Activated T-helper 17 cell treated with anti-CD3 and anti-CD28 coated beads, Interleukin-2, amount 50 U/mL, for 72 hours (primary cell): Measurements from ENCODE around the gene AMZ1. TPM values are rescaled to one million over a fixed set of nuclear protein-coding genes. Genes with fewer than 3 reads are reported as not detected.

Experiments used
- ATAC-seq: fragments of 150-1000 bp; cut with Tn5 transposase; replicated peaks from 2 replicates; pipeline ENCODE4 v1.10.0; 2021; ENCODE audit warnings: mild to moderate bottlenecking, moderate library complexity
- H3K27ac Mint-ChIP-seq: one replicate; pipeline ENCODE4 v1.8.0; 2022; ENCODE audit warnings: mixed read lengths
- H3K27me3 Mint-ChIP-seq: one replicate; pipeline ENCODE4 v1.8.0; 2022; ENCODE audit warnings: mixed read lengths
- H3K36me3 Mint-ChIP-seq: one replicate; pipeline ENCODE4 v1.8.0; 2022; ENCODE audit warnings: low read depth, mild to moderate bottlenecking, mixed read lengths
- H3K4me1 Mint-ChIP-seq: one replicate; pipeline ENCODE4 v1.8.0; 2022; ENCODE audit warnings: mixed read lengths
- H3K4me3 Mint-ChIP-seq: one replicate; pipeline ENCODE4 v1.8.0; 2022; ENCODE audit warnings: mild to moderate bottlenecking, mixed read lengths
- H3K9me3 Mint-ChIP-seq: one replicate; pipeline ENCODE4 v1.8.0; 2022; ENCODE audit warnings: mixed read lengths
- total RNA-seq, 2 donors: library from RNA; stranded (reverse); gene quantifications; one replicate each; pipeline ENCODE4 v1.2.3, GENCODE V29; 2022

AMZ1 gene
- total RNA-seq, 2 donors from 2014 or later = 0.69 TPM; not detected in 1

- peak; percentile 96 for ATAC-seq
- Mint-ChIP-seq H3K27me3 (no peaks in the 10 kb centered on the region), H3K4me1 (peaks cover 35% of the 10 kb centered on the region), H3K9me3 (no peaks in the 10 kb centered on the region), H3K27ac (peak overlapping the region; percentile 97), H3K4me3 (peak overlapping the region; percentile 74), H3K36me3 (peaks cover 8% of the 10 kb centered on the region)
Observed at GRCh38 chr7:2757904-2758672, 70.1 kb downstream of the AMZ1 start.

GRCh38 chr7:2758673-2759616, 70.9 kb downstream of the AMZ1 start:
- Mint-ChIP-seq H3K9me3 (no peaks in the 10 kb centered on the region), H3K36me3 (peaks cover 8% of the 10 kb centered on the region), H3K27me3 (no peaks in the 10 kb centered on the region), H3K27ac (peak overlapping the region; percentile 97), H3K4me3 (peak overlapping the region; percentile 74), H3K4me1 (peaks cover 35% of the 10 kb centered on the region)
- ATAC-seq = peak; percentile 25

GRCh38 chr7:2759736-2760097, 71.7 kb downstream of the AMZ1 start:
- Mint-ChIP-seq H3K4me1 (peaks cover 31% of the 10 kb centered on the region), H3K9me3 (no peaks in the 10 kb centered on the region), H3K27me3 (no peaks in the 10 kb centered on the region), H3K27ac (peak overlapping the region; percentile 97), H3K4me3 (peak overlapping the region; percentile 74), H3K36me3 (peaks cover 8% of the 10 kb centered on the region)
- ATAC-seq = no peak

DNA sequence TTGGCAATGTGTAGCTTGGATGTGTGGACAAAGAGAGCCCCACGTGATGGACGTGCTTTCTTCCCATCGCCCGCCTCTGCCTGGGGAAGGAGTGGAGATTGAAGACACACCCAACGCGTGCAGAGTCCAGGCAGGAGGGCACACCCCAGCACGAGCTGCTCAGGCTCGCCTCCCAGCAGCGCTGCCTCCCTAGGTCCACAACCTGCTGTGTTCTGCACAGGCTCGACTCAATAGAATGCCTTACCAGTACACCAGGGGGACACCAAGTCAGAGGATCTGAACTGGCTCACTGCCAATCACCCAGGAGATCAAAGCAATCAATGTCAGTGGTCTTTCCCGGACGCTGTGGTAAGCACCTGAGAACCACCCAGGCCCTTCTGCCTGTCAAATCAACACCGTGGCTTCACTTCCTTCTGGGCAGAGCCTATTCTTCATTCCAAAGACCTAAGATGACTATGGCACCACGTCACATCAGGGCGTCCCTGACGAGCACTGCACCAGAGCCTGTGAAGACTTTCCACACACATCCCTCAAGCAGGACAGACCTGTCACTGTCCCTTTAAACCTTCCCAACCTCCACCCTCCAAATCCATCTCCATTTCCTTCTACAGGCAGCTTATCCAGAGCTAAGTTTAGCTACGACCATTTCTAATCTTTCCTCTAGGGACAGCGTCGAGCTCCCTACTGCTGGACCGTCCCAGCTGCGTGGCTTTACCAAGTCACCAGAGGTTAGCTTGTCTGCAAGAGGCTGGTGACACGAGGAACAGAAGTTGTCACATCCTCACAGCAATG, 72.3 kb downstream of the AMZ1 start:
- Mint-ChIP-seq H3K4me3 (no peak overlapping the region), H3K9me3 (no peaks in the 10 kb centered on the region), H3K36me3 (peaks cover 8% of the 10 kb centered on the region), H3K27ac (peak overlapping the region; percentile 97), H3K4me1 (peaks cover 31% of the 10 kb centered on the region), H3K27me3 (no peaks in the 10 kb centered on the region)
- ATAC-seq = no peak

DNA sequence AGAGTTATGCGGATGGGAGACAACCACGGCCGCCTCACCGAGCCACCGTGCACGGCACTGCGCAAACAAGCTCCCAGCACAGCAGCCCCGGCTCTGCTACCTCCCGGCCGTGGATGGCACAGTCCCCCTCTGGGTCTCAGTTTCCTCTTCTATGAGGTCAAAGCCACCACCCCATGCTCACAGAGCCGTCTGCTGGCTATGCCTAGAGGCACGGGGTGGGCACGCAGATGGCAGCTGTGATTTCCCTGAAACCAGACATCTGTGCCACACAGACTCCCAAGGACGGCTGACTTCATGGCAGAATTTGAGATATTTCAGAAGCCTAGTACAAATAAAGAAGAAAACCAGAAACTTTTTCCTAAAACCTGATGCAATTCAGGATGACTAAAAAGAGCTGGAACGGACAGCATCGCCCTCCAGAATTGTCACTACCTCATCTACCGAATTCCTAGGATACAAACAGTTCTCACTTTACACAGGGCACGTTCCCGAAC, 73.2 kb downstream of the AMZ1 start:
- Mint-ChIP-seq H3K4me3 (no peak overlapping the region), H3K27me3 (no peaks in the 10 kb centered on the region), H3K27ac (peak overlapping the region; percentile 97), H3K36me3 (peaks cover 7% of the 10 kb centered on the region), H3K9me3 (no peaks in the 10 kb centered on the region), H3K4me1 (peaks cover 31% of the 10 kb centered on the region)
- ATAC-seq = no peak

DNA sequence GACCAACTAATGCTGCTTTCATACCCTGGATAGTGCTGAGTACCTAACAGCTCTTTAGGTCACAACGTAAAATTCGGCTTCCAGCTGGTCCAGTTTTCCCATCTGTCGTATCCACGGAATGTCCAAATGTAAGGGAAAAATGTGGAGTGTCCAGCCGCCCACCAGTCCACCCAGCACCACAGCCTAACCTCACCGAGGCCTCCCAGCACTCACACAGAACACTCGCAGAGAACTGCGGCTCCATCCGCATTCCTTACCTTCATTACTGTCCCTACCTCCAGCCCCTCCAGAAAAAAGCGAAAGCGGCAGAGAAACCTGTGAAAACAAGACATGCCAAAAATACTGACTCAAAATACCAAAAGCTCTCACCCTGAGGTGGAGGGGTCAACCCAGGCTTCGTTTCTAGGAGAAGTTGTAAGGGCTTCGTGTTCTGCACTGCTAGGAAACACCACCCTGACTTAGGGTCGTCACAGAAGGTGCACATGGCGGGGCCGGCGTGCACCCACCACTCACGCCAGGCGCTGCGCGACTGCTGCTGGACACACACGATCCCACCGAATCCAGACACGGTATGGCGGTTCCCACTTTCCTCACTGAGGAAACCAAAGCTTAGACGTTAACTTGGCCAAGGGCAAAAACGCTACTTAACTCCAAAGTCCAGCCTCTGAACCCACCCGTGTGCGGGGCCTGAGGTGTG, 73.9 kb downstream of the AMZ1 start:
- H3K4me1 Mint-ChIP-seq = peaks cover 24% of the 10 kb centered on the region
- ATAC-seq = no peak
- H3K27me3 Mint-ChIP-seq = no peaks in the 10 kb centered on the region
- H3K9me3 Mint-ChIP-seq = no peaks in the 10 kb centered on the region
- no peak overlapping the region for H3K4me3 Mint-ChIP-seq
- H3K27ac Mint-ChIP-seq = peak overlapping the region; percentile 97
- H3K36me3 Mint-ChIP-seq = no peaks in the 10 kb centered on the region

GRCh38 chr7:2763597-2763996, 75.6 kb downstream of the AMZ1 start:
- no peak overlapping the region for H3K4me3 Mint-ChIP-seq
- no peak for ATAC-seq

GRCh38 chr7:2764621-2765020, 76.6 kb downstream of the AMZ1 start:
- no peak for ATAC-seq
- H3K36me3 Mint-ChIP-seq = no peaks in the 10 kb centered on the region
- no peaks in the 10 kb centered on the region for H3K9me3 Mint-ChIP-seq
- no peak overlapping the region for H3K27ac Mint-ChIP-seq
- no peaks in the 10 kb centered on the region for H3K27me3 Mint-ChIP-seq
- no peak overlapping the region for H3K4me3 Mint-ChIP-seq
- peaks cover 6% of the 10 kb centered on the region for H3K4me1 Mint-ChIP-seq

More at GRCh38 chr7:2763597-2763996, 75.6 kb downstream of the AMZ1 start:
- Mint-ChIP-seq H3K9me3 (no peaks in the 10 kb centered on the region), H3K36me3 (no peaks in the 10 kb centered on the region), H3K4me1 (peaks cover 14% of the 10 kb centered on the region), H3K27ac (no peak overlapping the region), H3K27me3 (no peaks in the 10 kb centered on the region)

Other genes starting within 250 kb of the AMZ1 start
- gene GRIFIN, start 211.8 kb upstream of the AMZ1 start, total RNA-seq = not detected
- 10 to 100 TPM; 42.6 to 48.8 TPM for gene LFNG, start 168.4 kb upstream of the AMZ1 start, total RNA-seq
- 10 to 100 TPM; 34.0 to 42.8 TPM for gene BRAT1, start 132.7 kb upstream of the AMZ1 start, total RNA-seq
- 10 to 100 TPM; 11.2 to 15.3 TPM for gene IQCE, start 129.2 kb upstream of the AMZ1 start, total RNA-seq
- gene TTYH3, start 56.2 kb upstream of the AMZ1 start, total RNA-seq = 10 to 100 TPM; 14.3 to 17.9 TPM
- 10 to 100 TPM; 15.4 to 17.4 TPM for gene GNA12, start 156.1 kb downstream of the AMZ1 start, total RNA-seq